ENCODE measurements around the gene CRADD.

DNA sequence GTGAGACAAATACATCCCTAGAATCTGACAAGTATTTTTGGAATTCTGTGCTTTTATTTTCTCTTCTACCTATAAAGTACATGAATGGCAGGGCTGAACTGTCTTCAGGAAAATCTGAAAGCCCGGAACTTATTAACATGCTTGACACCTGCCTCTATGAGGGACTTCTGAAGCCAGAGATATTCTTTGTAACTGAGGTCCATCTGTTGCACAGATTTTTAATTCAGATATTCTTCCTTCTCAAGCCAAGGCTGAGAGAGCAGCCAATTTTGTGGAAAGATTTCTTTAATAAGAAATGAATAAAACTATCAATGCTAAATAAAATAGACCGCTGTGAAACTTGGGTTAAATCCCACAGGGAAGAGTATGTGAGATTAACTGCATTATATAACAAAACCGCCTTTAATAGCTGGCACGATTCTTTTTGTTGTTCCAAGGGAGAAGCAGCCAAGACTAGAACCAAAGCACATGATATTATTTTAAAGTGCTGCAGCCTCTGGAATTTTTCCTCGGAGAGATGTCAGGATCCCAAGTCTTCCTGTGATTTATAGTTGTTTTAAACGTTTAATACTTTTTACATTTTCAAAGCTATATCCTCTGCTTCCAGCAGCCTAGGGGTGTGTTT is 148.9 kb downstream of the CRADD start:
- TF ChIP-seq CREB1 (IDR thresholded peaks at IDR 0.05; ENCODE audit: low read depth) (no peak), TEAD4 (IDR thresholded peaks at IDR 0.05) (no peak), RAD21 (IDR thresholded peaks at IDR 0.05; ENCODE audit: low read depth) (no peak), FOXM1 (IDR thresholded peaks at IDR 0.05; ENCODE audit: borderline replicate concordance, low read depth) (no peak), EGR1 (IDR thresholded peaks at IDR 0.05) (no peak), NFIC (IDR thresholded peaks at IDR 0.05) (no peak)
- TF ChIP-seq, protein P1, sequence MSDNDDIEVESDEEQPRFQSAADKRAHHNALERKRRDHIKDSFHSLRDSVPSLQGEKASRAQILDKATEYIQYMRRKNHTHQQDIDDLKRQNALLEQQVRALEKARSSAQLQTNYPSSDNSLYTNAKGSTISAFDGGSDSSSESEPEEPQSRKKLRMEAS (IDR thresholded peaks at IDR 0.05) = no peak
- TF ChIP-seq, protein P2, sequence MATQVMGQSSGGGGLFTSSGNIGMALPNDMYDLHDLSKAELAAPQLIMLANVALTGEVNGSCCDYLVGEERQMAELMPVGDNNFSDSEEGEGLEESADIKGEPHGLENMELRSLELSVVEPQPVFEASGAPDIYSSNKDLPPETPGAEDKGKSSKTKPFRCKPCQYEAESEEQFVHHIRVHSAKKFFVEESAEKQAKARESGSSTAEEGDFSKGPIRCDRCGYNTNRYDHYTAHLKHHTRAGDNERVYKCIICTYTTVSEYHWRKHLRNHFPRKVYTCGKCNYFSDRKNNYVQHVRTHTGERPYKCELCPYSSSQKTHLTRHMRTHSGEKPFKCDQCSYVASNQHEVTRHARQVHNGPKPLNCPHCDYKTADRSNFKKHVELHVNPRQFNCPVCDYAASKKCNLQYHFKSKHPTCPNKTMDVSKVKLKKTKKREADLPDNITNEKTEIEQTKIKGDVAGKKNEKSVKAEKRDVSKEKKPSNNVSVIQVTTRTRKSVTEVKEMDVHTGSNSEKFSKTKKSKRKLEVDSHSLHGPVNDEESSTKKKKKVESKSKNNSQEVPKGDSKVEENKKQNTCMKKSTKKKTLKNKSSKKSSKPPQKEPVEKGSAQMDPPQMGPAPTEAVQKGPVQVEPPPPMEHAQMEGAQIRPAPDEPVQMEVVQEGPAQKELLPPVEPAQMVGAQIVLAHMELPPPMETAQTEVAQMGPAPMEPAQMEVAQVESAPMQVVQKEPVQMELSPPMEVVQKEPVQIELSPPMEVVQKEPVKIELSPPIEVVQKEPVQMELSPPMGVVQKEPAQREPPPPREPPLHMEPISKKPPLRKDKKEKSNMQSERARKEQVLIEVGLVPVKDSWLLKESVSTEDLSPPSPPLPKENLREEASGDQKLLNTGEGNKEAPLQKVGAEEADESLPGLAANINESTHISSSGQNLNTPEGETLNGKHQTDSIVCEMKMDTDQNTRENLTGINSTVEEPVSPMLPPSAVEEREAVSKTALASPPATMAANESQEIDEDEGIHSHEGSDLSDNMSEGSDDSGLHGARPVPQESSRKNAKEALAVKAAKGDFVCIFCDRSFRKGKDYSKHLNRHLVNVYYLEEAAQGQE (IDR thresholded peaks at IDR 0.05; ENCODE audit: low read depth) = no peak
- TF ChIP-seq, protein P3, sequence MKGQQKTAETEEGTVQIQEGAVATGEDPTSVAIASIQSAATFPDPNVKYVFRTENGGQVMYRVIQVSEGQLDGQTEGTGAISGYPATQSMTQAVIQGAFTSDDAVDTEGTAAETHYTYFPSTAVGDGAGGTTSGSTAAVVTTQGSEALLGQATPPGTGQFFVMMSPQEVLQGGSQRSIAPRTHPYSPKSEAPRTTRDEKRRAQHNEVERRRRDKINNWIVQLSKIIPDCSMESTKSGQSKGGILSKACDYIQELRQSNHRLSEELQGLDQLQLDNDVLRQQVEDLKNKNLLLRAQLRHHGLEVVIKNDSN (IDR thresholded peaks at IDR 0.05) = no peak
